22Rv1 (cell line): ENCODE data around the gene DISC1.

ENCODE experiments used
- H3K27ac ChIP-seq: fragments of 450-650 bp; 2 replicates; pipeline ENCODE4 v1.5.1; 2017
- CTCF ChIP-seq: fragments of 450-650 bp; IDR thresholded peaks from 2 replicates; pipeline ENCODE4 v1.5.1; 2017; ENCODE audit warnings: mild to moderate bottlenecking
- ZFX ChIP-seq: fragments of 450-650 bp; IDR thresholded peaks from 2 replicates; pipeline ENCODE4 v1.6.1; 2017; ENCODE audit warnings: antibody characterized with exemption, borderline replicate concordance

DISC1 gene

DNA sequence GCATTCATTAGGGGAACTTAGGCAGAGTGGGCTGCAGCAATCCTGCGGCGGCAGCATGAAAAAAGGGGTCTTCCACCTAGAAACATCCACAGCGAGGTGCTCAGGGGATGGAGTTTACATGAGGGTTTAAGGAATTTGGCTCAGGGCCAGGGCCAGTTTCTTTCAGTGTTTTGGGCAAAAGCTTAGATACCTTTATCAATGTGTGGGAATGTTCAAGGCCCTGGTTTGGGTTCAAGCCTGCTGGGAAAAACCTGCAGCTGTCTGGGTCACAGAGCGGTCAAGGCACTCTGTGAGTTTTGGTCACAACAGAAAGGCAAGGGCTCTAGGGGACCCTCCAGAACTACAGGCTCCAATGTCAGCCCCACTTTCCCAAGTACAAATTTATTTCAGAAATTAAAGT is 230.3 kb downstream of the DISC1 start:
- TF ChIP-seq CTCF (no peak), ZFX (no peak)
- no peak overlapping the region for H3K27ac ChIP-seq

DNA sequence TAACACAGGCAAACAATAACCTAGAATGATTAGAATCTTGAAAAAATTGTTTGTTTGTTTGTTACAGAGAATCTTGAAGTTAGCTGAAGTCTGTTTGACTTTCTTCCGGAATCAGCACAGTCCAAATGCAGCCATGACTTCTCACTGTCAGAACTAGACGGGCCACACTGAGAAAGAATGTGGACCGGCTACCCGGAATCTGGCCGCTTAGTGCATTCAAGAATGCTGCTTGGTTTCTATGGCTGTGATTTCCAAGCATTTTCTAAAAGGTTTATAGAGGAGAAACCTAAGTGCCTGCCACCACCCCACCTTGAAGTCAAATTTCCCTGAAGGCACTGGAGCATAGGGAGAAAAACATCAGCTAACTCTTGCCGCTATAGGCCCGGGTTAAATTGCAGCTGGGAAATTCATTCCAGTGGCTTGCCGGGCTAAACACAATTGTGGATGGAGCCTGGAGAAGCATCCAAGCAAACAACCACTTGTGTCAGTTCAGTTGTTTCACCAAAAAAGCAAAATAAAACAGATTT is 231.1 kb downstream of the DISC1 start:
- no peak overlapping the region for H3K27ac ChIP-seq
- TF ChIP-seq CTCF: no peak
- TF ChIP-seq ZFX: no peak

- TF ChIP-seq ZFX: no peak
- no peak for TF ChIP-seq CTCF
- H3K27ac ChIP-seq: no peak overlapping the region
Measured at GRCh38 chr1:231860221-231861088, 233.9 kb downstream of the DISC1 start.

DNA sequence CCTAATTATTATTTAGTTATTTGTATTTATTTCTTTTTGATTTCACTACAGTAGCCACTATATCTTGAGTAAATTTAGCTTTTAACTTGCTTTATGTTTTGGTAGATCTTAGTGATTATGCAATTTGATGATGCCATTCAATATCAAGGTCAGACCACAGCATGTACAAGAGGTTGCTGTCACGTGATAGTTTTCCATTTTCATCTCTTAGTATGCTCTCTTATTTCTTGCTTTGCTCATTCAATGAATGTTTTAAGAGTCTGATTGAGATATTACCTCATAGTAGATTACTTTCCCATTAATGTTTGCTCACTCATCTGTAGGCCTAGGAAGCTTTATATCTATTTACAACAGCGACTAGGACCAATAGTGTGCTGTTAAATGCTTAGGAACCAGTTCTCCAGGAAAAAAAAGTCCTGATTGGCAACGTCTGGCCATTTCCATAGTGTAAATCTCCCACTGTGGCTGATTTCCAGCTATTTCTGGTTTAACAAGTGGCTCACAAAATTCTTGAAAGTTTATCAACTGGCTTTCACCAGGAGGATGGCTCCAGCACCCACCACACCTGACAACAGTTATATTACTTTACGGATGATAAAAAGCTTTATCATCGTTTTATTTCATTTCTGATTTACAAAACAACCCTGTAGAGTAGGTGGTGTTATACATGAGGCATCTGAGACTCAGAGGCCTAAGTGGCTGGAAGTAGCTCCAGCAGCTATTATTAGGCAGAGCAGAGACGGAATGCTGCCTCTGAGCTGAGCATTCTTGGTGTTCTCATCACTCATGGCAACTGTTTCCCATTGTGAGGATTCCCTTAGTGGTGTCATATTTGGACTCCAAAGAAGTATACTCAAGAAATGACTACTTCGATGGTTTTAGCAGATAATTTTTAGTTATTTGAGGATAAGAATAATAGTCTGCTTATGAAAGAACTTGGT is 235.2 kb downstream of the DISC1 start:
- TF ChIP-seq CTCF (no peak), ZFX (no peak)
- no peak overlapping the region for H3K27ac ChIP-seq

- no peak overlapping the region for H3K27ac ChIP-seq
- TF ChIP-seq CTCF (no peak), ZFX (no peak)
Measured at GRCh38 chr1:231862611-231863010, 236.0 kb downstream of the DISC1 start.

DNA sequence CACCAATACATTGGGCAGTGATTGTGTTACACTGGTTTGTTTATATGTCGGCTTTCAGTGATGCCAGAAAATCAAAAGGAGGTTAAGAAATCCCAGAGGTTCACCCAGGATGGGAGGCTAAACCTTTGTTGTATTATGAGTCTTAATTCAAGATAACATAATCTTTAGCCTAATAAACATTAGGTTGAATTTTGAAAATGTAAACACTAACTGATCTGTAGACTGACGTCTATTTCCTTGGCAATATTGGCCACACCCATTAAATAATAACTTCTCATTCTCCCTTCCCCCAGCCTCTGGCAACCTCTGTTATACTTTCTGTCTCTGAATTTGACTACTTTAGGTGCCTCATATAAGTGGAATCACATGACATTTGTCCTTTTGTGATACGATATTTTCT is 238.7 kb downstream of the DISC1 start:
- TF ChIP-seq ZFX (no peak), CTCF (no peak)
- H3K27ac ChIP-seq: no peak overlapping the region
